Measurements from ENCODE around the gene CADM2. TPM values are rescaled to one million over a fixed set of nuclear protein-coding genes. Genes with fewer than 3 reads are reported as not detected.

CADM2 gene
- total and polyA plus RNA-seq, 9 donors: 1.8 to 4.5 (median 3.5) TPM

DNA sequence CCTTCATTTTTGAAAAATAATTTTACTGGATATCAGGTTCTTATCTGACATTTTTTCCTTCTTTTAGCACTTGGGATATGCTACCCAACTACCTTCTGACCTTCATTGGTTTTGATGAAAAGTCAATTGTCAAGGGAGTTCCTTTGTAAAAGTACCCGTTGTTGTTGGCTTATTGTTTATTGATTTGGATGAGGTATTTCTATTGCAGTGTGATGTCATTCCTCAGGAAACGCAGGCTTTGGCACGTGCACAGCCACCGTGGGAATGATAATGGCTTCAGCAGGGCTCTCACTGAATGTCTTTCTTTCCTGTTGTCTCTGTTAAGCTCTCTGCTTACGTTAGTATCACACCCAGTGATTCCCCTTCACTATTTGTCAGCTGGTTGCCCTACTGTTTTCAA is 944.6 kb downstream of the CADM2 start:
- Histone ChIP-seq H3K36me3 (ENCODE audit: control insufficient read depth, insufficient read depth, low read length) (no peaks in the 10 kb centered on the region), H3K4me3 (ENCODE audit: low read length) (no peak overlapping the region), H3K9me3 (replicated peaks; ENCODE audit: control insufficient read depth, low read depth, low read length) (no peaks in the 10 kb centered on the region), H3K27ac (ENCODE audit: low read length) (no peak overlapping the region), H3K4me1 (ENCODE audit: control insufficient read depth, insufficient read depth, low read length) (no peaks in the 10 kb centered on the region), H3K27me3 (ENCODE audit: control insufficient read depth, insufficient read depth, low read length) (no peaks in the 10 kb centered on the region)
- WGBS (ENCODE audit: insufficient coverage): no CpG with 5 or more reads among the region's 5 CpGs
- no peak for DNase-seq

DNA sequence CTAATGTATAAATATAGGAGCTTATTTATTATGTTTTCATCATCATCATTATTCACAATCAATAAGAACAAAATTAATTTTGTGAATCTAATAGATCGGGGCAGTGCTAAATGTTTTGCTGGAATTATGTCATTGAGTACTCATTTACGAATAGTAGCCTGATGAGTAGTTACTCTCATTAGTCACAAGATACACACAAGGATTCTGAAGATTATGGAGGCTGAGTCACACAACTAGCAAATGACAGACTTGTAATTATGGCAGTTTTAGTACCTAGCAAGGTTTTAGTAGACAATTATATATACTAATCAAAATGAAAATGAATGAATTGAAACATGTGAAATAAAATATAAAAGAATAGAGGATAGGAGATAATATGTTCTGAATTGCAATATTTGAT is 954.2 kb downstream of the CADM2 start:
- Histone ChIP-seq H3K4me1 (ENCODE audit: control insufficient read depth, insufficient read depth, low read length) (no peaks in the 10 kb centered on the region), H3K9me3 (replicated peaks; ENCODE audit: control insufficient read depth, low read depth, low read length) (no peaks in the 10 kb centered on the region), H3K27me3 (ENCODE audit: control insufficient read depth, insufficient read depth, low read length) (no peaks in the 10 kb centered on the region), H3K27ac (ENCODE audit: low read length) (no peak overlapping the region), H3K36me3 (ENCODE audit: control insufficient read depth, insufficient read depth, low read length) (no peaks in the 10 kb centered on the region), H3K4me3 (ENCODE audit: low read length) (no peak overlapping the region)
- WGBS (ENCODE audit: insufficient coverage): no CpG with 5 or more reads among the region's 2 CpGs
- no peak for DNase-seq

- Histone ChIP-seq H3K36me3 (ENCODE audit: control insufficient read depth, insufficient read depth, low read length) (no peaks in the 10 kb centered on the region), H3K4me3 (ENCODE audit: low read length) (no peak overlapping the region), H3K9me3 (replicated peaks; ENCODE audit: control insufficient read depth, low read depth, low read length) (no peaks in the 10 kb centered on the region), H3K27ac (ENCODE audit: low read length) (no peak overlapping the region), H3K4me1 (ENCODE audit: control insufficient read depth, insufficient read depth, low read length) (no peaks in the 10 kb centered on the region), H3K27me3 (ENCODE audit: control insufficient read depth, insufficient read depth, low read length) (no peaks in the 10 kb centered on the region)
- no peak for DNase-seq
- no CpG with 5 or more reads among the region's 3 CpGs for WGBS (ENCODE audit: insufficient coverage)
Observed at GRCh38 chr3:85922374-85922773, 963.6 kb downstream of the CADM2 start.

GRCh38 chr3:85930718-85931117 is 971.9 kb downstream of the CADM2 start:
- WGBS (ENCODE audit: insufficient coverage): no CpG with 5 or more reads among the region's 1 CpG
- Histone ChIP-seq H3K27me3 (ENCODE audit: control insufficient read depth, insufficient read depth, low read length) (no peaks in the 10 kb centered on the region), H3K4me3 (ENCODE audit: low read length) (no peak overlapping the region), H3K4me1 (ENCODE audit: control insufficient read depth, insufficient read depth, low read length) (no peaks in the 10 kb centered on the region), H3K27ac (ENCODE audit: low read length) (no peak overlapping the region), H3K36me3 (ENCODE audit: control insufficient read depth, insufficient read depth, low read length) (no peaks in the 10 kb centered on the region), H3K9me3 (replicated peaks; ENCODE audit: control insufficient read depth, low read depth, low read length) (no peaks in the 10 kb centered on the region)
- no peak for DNase-seq

- Histone ChIP-seq H3K27ac (ENCODE audit: low read length) (no peak overlapping the region), H3K4me1 (ENCODE audit: control insufficient read depth, insufficient read depth, low read length) (no peaks in the 10 kb centered on the region), H3K9me3 (replicated peaks; ENCODE audit: control insufficient read depth, low read depth, low read length) (no peaks in the 10 kb centered on the region), H3K27me3 (ENCODE audit: control insufficient read depth, insufficient read depth, low read length) (no peaks in the 10 kb centered on the region), H3K4me3 (ENCODE audit: low read length) (no peak overlapping the region), H3K36me3 (ENCODE audit: control insufficient read depth, insufficient read depth, low read length) (no peaks in the 10 kb centered on the region)
- no CpG with 5 or more reads among the region's 5 CpGs for WGBS (ENCODE audit: insufficient coverage)
- DNase-seq: no peak
Observed at GRCh38 chr3:85933326-85933725, 974.5 kb downstream of the CADM2 start.

GRCh38 chr3:85935171-85935570 is 976.4 kb downstream of the CADM2 start:
- no peak overlapping the region for H3K4me3 ChIP-seq (ENCODE audit: low read length)
- H3K9me3 ChIP-seq (replicated peaks; ENCODE audit: control insufficient read depth, low read depth, low read length): no peaks in the 10 kb centered on the region
- no peaks in the 10 kb centered on the region for H3K27me3 ChIP-seq (ENCODE audit: control insufficient read depth, insufficient read depth, low read length)
- no peak overlapping the region for H3K27ac ChIP-seq (ENCODE audit: low read length)
- DNase-seq: no peak
- no CpG with 5 or more reads among the region's 1 CpG for WGBS (ENCODE audit: insufficient coverage)
- no peaks in the 10 kb centered on the region for H3K4me1 ChIP-seq (ENCODE audit: control insufficient read depth, insufficient read depth, low read length)
- H3K36me3 ChIP-seq (ENCODE audit: control insufficient read depth, insufficient read depth, low read length): no peaks in the 10 kb centered on the region

- Histone ChIP-seq H3K4me1 (ENCODE audit: control insufficient read depth, insufficient read depth, low read length) (no peaks in the 10 kb centered on the region), H3K9me3 (replicated peaks; ENCODE audit: control insufficient read depth, low read depth, low read length) (no peaks in the 10 kb centered on the region), H3K27ac (ENCODE audit: low read length) (no peak overlapping the region), H3K4me3 (ENCODE audit: low read length) (no peak overlapping the region), H3K36me3 (ENCODE audit: control insufficient read depth, insufficient read depth, low read length) (no peaks in the 10 kb centered on the region), H3K27me3 (ENCODE audit: control insufficient read depth, insufficient read depth, low read length) (no peaks in the 10 kb centered on the region)
- 50% methylated on average over 1 of the region's 3 CpGs for WGBS (ENCODE audit: insufficient coverage)
- peak; percentile 80 for DNase-seq
Observed at GRCh38 chr3:85939074-85939482, 980.3 kb downstream of the CADM2 start.

DNA sequence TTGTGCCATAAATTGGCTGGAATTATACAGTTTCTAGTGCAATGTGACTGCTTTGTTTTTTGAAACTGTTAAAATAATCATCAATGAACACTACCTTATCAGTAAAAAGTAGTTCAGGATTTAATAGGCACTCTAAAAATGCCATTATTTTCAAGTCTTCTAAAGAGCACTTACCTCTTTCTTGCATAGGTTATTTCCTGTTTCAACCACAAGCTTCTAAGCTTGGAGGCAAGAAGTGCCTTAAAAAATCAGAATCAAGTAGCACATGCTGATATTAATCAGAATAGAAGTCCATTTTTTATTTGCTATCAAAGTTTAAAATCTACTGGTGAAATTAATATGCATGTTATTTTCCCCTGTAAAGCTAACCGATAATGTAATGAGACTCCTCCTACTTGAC is 991.6 kb downstream of the CADM2 start:
- no peak overlapping the region for H3K27ac ChIP-seq (ENCODE audit: low read length)
- no peaks in the 10 kb centered on the region for H3K4me1 ChIP-seq (ENCODE audit: control insufficient read depth, insufficient read depth, low read length)
- no peaks in the 10 kb centered on the region for H3K9me3 ChIP-seq (replicated peaks; ENCODE audit: control insufficient read depth, low read depth, low read length)
- no peak overlapping the region for H3K4me3 ChIP-seq (ENCODE audit: low read length)
- no peak for DNase-seq
- WGBS (ENCODE audit: insufficient coverage): no CpG with 5 or more reads among the region's 1 CpG
- H3K36me3 ChIP-seq (ENCODE audit: control insufficient read depth, insufficient read depth, low read length): no peaks in the 10 kb centered on the region
- no peaks in the 10 kb centered on the region for H3K27me3 ChIP-seq (ENCODE audit: control insufficient read depth, insufficient read depth, low read length)

DNA sequence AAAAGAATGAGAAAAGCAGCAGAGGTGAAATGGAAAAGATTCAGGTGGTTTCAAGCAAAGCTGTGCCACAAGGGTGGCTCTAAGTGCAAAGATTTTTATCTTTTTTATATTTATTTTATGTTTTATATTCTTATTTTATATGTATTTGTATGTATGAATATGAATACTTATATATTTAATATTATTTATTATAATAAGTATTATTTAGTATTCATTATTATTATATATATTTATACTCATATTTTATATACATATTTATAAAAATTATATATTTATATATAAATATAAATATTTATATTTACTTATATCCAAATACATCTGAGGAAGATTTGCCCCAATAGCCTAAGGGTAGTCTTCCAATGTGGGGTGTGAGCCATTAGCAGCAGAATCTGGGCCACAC is 1002.0 kb downstream of the CADM2 start:
- Histone ChIP-seq H3K27ac (ENCODE audit: low read length) (no peak overlapping the region), H3K4me1 (ENCODE audit: control insufficient read depth, insufficient read depth, low read length) (no peaks in the 10 kb centered on the region), H3K36me3 (ENCODE audit: control insufficient read depth, insufficient read depth, low read length) (no peaks in the 10 kb centered on the region), H3K9me3 (replicated peaks; ENCODE audit: control insufficient read depth, low read depth, low read length) (no peaks in the 10 kb centered on the region), H3K27me3 (ENCODE audit: control insufficient read depth, insufficient read depth, low read length) (no peaks in the 10 kb centered on the region), H3K4me3 (ENCODE audit: low read length) (no peak overlapping the region)
- DNase-seq: no peak

- H3K4me1 ChIP-seq (ENCODE audit: control insufficient read depth, insufficient read depth, low read length): no peaks in the 10 kb centered on the region
- no peaks in the 10 kb centered on the region for H3K27me3 ChIP-seq (ENCODE audit: control insufficient read depth, insufficient read depth, low read length)
- H3K27ac ChIP-seq (ENCODE audit: low read length): no peak overlapping the region
- H3K36me3 ChIP-seq (ENCODE audit: control insufficient read depth, insufficient read depth, low read length): no peaks in the 10 kb centered on the region
- no CpG with 5 or more reads among the region's 6 CpGs for WGBS (ENCODE audit: insufficient coverage)
- no peaks in the 10 kb centered on the region for H3K9me3 ChIP-seq (replicated peaks; ENCODE audit: control insufficient read depth, low read depth, low read length)
- no peak for DNase-seq
- no peak overlapping the region for H3K4me3 ChIP-seq (ENCODE audit: low read length)
Observed at GRCh38 chr3:85977615-85978338, 1019.0 kb downstream of the CADM2 start.

DNA sequence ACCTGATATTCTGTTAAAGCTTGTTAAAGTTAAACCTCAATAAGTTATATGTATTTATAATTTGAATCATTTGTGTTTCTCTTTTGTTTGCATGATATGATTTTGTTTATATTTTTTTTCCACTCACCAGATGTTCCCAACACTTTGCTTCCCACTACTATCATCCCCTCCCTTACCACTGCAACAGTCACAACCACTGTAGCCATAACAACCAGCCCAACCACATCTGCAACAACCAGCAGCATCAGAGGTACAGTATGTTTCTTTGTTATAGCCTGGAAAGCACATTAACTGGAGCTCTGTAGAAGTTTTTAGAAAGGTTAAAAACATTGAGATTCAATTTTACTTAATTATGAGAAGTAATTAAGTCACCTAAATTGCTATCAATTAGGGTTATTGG is 1020.2 kb downstream of the CADM2 start:
- no peaks in the 10 kb centered on the region for H3K27me3 ChIP-seq (ENCODE audit: control insufficient read depth, insufficient read depth, low read length)

More for the DNA sequence above, 1020.2 kb downstream of the CADM2 start:
- H3K36me3 ChIP-seq (ENCODE audit: control insufficient read depth, insufficient read depth, low read length): no peaks in the 10 kb centered on the region
- no peak overlapping the region for H3K4me3 ChIP-seq (ENCODE audit: low read length)
- no peaks in the 10 kb centered on the region for H3K4me1 ChIP-seq (ENCODE audit: control insufficient read depth, insufficient read depth, low read length)
- no peaks in the 10 kb centered on the region for H3K9me3 ChIP-seq (replicated peaks; ENCODE audit: control insufficient read depth, low read depth, low read length)
- no peak overlapping the region for H3K27ac ChIP-seq (ENCODE audit: low read length)
- peak; percentile 4 for DNase-seq

Data from muscle of leg (tissue), 11 donors.